HG02938 (cell line): Measurements from ENCODE around the gene NOS1.
"Not testable (repeated sequence)": the region's sequence is repeated elsewhere in the genome, so short reads cannot be mapped to it uniquely, and the experiment has no call there.

Experiments used
- ATAC-seq: cut with Tn5 transposase; IDR thresholded peaks from one replicate; pipeline ENCODE4 v1.9.1; 2021; ENCODE audit warnings: mild to moderate bottlenecking, moderate library complexity; ENCODE audit not compliant: unreplicated experiment

NOS1 gene

GRCh38 chr12:117361347-117361751 is at the start of gene NOS1:
Gene NOS1 (minus strand): TSS chr12:117361626. CDS start chr12:117331069, 30,557 bp downstream.
- ATAC-seq = no peak

GRCh38 chr12:117409286-117409685 is 47.9 kb upstream of the NOS1 start:
- no peak for ATAC-seq

DNA sequence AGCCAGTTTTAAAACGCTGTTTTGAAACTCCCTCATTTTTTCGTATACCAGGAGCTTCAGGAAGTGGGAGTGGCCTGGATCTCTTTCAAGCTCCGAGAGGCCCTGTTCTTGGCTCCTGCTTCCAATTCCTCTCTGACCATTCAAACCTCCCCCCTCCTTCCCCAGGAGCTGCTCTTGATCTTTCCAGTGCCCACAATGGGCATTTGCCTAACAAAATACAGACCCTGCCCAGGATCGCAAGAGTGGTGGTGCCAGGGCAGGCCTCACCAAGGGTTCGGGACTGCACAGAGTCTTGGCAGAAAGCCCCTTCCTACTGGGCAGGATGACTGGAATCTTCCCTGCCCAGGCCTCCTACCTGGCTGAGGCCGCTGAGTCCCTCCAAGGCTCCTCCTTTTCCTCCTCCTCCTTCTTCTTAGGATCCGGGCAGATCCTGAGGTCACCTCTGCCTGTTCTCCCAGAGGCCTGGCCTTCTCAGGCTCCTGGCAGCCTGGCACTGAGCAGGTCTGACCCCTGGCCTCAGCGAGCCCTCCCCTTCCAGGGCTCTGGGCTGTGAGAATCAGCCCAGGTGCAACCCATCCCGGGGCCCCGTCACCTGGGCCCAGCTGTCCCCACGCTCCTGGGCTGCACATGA is 46.9 kb upstream of the NOS1 start:
- no peak for ATAC-seq

- ATAC-seq = no peak
Observed at GRCh38 chr12:117404940-117405339, 43.5 kb upstream of the NOS1 start.

- no peak for ATAC-seq
Observed at GRCh38 chr12:117404203-117404853, 42.9 kb upstream of the NOS1 start.

- ATAC-seq = no peak
Observed at GRCh38 chr12:117403586-117404139, 42.2 kb upstream of the NOS1 start.

DNA sequence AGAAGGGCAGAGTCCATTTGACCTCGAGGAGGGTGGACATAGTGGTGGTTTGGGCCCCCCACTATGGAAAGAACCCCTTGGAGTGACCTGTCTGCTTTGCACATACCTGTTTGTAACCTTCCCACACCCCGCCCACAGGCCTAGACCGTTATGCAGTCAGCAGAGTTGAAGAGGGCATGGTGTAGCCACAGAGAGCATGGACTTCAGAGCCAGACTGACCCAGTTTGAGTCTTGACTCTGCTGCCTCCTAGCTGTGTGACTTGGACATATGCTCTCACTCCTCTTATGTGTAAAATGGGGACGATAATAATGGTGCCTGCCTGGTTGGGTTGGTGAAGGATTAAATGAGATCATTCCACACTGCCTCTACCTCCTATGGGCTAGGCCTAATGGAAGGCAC is 40.9 kb upstream of the NOS1 start:
- ATAC-seq = no peak

DNA sequence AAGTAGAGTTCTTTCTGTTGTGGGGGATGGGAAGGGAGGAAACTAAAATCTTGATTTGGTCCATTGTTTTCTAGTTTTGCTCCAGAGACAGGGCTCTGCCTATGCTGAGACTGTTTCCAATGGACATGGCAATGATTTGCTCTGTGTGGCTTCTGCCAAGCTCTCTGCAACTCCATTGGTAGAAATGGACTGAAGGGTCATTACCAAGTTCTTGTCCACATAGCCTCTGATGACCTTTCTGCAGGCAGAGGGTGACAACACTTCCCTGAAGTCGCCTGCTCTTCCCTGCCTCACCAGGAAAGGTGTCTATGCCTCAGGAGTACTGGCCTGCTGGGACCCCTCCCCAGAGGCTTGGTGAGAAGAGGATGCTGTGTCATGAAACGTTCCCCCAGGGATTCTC is 39.5 kb upstream of the NOS1 start:
- no peak for ATAC-seq

DNA sequence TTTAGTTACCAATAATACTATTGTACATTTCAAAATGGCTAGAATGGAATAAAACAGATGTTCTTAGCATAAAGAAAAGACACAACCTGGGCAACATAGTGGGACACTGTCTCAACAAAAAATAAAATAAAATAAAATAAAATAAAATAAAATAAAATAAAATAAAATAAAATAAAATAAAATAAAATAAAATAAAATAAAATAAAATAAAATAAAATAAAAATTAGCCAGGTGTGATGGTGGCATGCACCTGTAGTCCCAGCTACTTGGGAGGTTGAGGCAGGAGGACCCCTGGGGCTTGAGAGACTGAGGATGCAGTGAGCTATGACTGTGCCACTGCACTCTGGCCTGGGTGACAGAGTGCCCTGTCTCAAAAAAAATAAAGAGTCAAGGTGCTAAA is 37.1 kb upstream of the NOS1 start:
- not testable (repeated sequence) for ATAC-seq

DNA sequence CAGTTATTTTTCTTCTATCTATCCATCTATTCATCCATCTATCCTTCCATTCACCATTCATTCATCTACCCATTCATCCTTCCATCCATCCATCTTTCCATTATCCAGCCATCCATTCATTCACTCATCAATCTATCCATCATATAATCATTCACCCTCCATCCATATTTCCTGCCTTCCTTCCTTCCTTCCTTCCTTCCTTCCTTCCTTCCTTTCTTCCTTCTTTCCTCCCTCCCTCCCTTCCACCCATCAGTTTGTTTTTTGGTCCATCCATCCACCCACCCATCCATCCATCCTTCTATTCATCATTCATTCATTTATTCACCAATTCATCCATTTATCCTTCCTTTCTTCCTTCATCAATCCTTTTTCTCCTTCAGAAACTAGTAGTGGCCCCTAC is 34.3 kb upstream of the NOS1 start:
- ATAC-seq = no peak

DNA sequence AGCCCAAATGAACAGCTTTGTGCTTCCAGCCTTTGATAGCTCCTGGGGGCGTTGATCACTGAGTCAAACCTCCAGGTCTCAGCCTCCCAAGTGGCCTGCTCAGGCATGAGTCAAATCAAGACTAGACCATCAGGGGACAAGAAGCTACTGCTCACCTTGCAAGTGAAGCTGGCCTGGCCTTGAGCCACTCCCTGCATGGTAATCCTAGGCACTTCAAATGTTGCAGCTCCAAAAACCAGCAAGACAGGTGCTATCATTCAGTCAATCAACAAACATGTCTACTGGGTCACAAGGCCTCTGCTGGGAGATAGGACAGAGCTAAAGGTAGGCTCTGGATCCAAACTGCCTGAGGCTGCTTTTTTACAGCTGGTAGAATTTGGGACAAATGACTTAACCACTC is 33.1 kb upstream of the NOS1 start:
- ATAC-seq = no peak

- no peak for ATAC-seq
Observed at GRCh38 chr12:117393656-117394055, 32.2 kb upstream of the NOS1 start.

DNA sequence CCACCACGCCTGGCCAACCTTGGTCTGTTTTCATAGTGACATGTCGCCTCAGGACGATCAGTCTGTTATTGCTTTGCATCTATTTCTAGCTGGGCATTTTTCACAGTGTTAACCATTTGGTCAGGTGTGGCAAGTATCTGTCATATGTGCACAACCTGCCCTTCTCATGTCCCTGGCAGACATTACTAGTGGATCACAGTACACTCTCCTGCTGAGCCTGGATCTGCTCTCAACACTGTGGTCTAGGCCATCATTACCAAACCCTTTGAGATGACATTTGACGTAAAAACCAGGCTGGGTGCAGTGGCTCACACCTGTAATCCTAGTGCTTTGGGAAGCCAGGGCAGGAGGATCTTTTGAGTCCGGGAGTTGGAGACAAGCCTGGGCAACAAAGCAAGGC is 29.4 kb upstream of the NOS1 start:
- no peak for ATAC-seq

DNA sequence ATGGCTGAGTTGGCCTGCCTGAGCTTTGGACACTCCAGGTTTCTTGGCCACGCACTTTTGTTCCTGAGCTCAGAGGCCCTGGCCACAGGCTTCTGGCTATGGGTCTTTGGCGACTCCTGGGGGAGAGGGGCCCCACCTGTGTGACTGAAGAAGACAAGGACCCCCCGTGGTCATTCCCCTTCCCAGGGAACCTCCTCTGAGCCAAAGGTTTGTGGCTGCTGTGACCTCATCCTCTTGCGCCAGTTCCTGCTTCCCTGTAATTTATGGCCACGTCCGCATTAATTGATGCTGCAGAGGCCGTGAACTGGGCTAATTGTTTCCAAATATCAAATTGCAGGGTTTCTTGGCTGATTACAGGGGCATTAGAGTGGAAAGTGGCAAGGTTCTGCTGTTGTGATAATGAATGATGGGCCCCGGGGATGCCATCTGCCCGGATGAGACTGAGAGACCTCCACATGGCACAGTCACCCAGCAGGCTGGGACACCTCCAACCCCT is 27.6 kb upstream of the NOS1 start:
- no peak for ATAC-seq

DNA sequence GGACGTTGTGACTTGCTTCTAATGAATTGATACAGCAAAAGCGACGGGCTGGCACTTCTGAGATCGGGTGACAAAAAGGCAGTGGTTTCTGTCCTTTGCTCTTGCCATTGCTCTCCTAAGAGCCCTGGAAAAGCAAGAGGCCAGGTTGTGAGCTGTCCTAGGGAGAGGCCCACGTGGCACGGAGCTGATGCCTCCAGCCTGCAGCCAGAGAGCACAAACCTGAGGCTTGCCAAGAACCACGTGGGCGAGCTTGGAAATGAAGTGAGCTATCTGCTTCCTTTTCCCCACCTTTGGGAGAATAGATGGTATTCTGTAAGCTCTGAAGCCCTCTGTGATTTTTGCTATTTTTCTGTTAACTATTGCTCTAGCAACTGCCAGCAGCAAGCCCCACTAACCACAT is 26.4 kb upstream of the NOS1 start:
- no peak for ATAC-seq

DNA sequence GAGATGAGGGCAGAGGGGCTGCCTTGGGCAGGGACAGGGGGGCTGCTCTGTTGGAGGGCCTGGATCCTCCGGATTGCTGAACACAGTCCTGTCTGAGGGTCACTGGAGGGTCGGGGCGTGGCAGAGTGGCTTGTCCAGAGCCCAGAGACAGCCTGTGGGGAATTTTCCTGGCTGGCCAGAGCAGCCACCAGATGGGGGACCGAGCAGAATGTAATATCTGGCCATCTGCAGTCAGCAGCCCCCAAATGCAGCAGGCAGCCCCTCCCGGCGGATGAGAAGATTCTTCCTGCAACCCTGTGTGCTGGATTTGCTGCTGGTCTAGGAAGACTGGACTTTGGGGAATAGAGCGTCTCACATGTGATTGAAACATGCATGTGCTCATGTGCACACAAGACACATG is 23.3 kb upstream of the NOS1 start:
- ATAC-seq = no peak

- ATAC-seq = no peak
Observed at GRCh38 chr12:117380083-117380482, 18.7 kb upstream of the NOS1 start.

DNA sequence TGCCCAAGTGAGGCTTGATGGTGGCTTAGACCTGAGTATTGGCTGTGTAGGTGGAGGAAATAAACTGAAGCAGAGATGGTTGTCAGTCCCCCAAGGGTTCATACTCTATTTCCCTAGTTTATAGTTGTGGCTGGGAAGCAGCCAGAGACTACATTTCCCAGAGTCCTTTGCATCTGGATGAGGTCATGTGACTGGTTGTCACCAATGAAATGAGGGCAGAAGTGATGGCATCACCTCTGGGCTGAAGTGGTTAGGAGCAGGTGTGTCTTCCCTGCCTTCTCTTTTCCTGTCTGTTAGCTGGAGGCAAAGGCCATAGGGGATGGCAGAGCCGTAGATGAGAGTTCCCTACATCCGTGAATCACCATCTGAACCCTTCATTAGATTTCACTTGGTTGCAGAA is 16.3 kb upstream of the NOS1 start:
- ATAC-seq = no peak

GRCh38 chr12:117370588-117370987 is 9.2 kb upstream of the NOS1 start:
- no peak for ATAC-seq

DNA sequence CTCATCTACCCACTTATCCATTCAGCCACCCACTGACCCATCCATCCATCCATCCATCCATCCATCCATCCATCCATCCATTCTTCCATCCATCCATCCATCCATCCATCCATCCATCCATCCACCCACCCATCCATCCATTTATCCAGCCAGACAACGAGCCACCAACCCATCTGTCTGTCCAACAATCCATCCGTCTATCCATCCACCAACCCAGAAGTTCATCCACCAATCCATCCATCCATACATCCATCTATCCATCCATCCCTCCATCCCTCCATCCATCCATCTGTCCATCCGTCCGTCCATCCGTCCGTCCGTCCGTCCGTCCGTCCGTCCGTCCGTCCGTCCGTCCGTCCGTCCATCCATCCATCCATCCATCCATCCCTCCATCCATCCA is 8.6 kb upstream of the NOS1 start:
- not testable (repeated sequence) for ATAC-seq

DNA sequence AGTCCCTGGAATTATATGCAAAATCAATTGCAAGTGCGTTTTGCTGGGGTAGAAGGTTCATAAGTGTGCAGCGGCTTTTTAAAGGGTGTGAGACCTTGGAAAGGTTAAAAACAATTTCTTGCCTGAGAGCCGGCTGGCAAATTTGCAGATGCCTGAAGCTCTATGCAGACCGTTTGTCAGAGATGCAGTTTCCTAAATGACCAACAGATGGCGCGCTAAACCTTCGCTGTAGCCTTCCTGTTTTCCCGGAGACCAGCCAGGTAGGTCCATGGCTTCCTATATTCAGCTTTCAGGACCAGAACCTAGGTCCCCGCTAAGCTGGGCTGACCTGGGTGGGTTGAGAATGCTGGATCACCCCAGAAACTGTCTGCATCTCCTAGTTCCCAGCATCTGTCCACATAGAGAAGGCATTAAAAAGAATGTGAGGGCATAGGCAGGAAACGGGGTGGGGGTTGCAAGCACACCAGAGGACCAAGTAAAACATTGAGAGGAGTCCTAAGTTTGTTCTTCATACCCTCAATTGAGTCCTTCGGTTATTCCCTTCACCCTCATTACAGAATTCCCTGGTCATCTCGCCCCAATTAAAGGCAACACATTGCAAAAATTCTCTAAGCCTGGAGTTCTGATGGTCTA is 5.7 kb upstream of the NOS1 start:
- no peak for ATAC-seq

- no peak for ATAC-seq
Observed at GRCh38 chr12:117365049-117365616, 3.7 kb upstream of the NOS1 start.
